Common myeloid progenitor, CD34-positive (primary cell): Measurements from ENCODE around the gene KCNG2.

Experiments used
- CTCF ChIA-PET: fragments of 350-600 bp; sonication (Branson Sonifier 250); formaldehyde crosslinking; loops from one replicate; lab custom pipeline; 2021; ENCODE audit warnings: antibody characterized with exemption; lab: Charles Lee
- POLR2A ChIA-PET: fragments of 350-600 bp; sonication (Branson Sonifier 250); formaldehyde crosslinking; loops from one replicate; lab custom pipeline; 2021; ENCODE audit warnings: antibody characterized with exemption; lab: Charles Lee
- DNase-seq, 3 donors: peaks; one replicate each; pipeline versions ENCODE4 v3.0.0 to v3.0.0-alpha.2; 2013
- H3K27ac ChIP-seq, 2 experiments: 1 replicate in 1 of 2; 2 replicates in 1 of 2; pipeline ENCODE4 v1.7.0; 2013; ENCODE audit warnings: inconsistent platforms in 2 of 2, low read length in 2 of 2, mild to moderate bottlenecking in 2 of 2, low read depth in 1 of 2, moderate library complexity in 1 of 2; ENCODE audit not compliant: severe bottlenecking in 2 of 2, insufficient read depth in 1 of 2, poor library complexity in 1 of 2
- H3K27me3 ChIP-seq, 5 experiments: replicated peaks in 2 of 5; 1 replicate in 3 of 5; 2 replicates in 2 of 5; pipeline versions ENCODE4 v1.6.1 to v1.7.0; 2013; ENCODE audit warnings: low read length in 4 of 5, mild to moderate bottlenecking in 2 of 5, moderate library complexity in 2 of 5, inconsistent platforms in 1 of 5; ENCODE audit not compliant: insufficient read depth in 5 of 5, control insufficient read depth in 4 of 5
- H3K36me3 ChIP-seq, 4 experiments: 1 replicate in 2 of 4; 2 replicates in 2 of 4; pipeline versions ENCODE4 v1.6.1 to v1.7.0; 2013; ENCODE audit warnings: low read length in 3 of 4, control low read depth in 1 of 4, mild to moderate bottlenecking in 1 of 4; ENCODE audit not compliant: control insufficient read depth in 4 of 4, insufficient read depth in 4 of 4
- H3K4me1 ChIP-seq, 4 experiments: 1 replicate in 3 of 4; 2 replicates in 1 of 4; pipeline versions ENCODE4 v1.6.1 to v1.7.1; 2013; ENCODE audit warnings: low read length in 3 of 4, mild to moderate bottlenecking in 3 of 4, control low read depth in 1 of 4, inconsistent platforms in 1 of 4, moderate library complexity in 1 of 4; ENCODE audit not compliant: control insufficient read depth in 4 of 4, insufficient read depth in 4 of 4; ENCODE audit errors: control extremely low read depth in 1 of 4
- H3K4me3 ChIP-seq, 7 experiments: 1 replicate in 4 of 7; 2 replicates in 3 of 7; pipeline versions ENCODE4 v1.5.1 to v1.7.0; 2013; ENCODE audit warnings: mild to moderate bottlenecking in 7 of 7, low read length in 6 of 7, moderate library complexity in 6 of 7, inconsistent platforms in 2 of 7, low read depth in 2 of 7, control low read depth in 1 of 7; ENCODE audit not compliant: insufficient read depth in 4 of 7, control insufficient read depth in 1 of 7; ENCODE audit errors: extremely low read depth in 1 of 7
- H3K9me3 ChIP-seq, 5 experiments: 1 replicate in 4 of 5; 2 replicates in 1 of 5; pipeline versions ENCODE4 v1.6.1 to v1.7.1; 2013; ENCODE audit warnings: low read length in 4 of 5, mild to moderate bottlenecking in 2 of 5, inconsistent platforms in 1 of 5, low read depth in 1 of 5, moderate library complexity in 1 of 5; ENCODE audit not compliant: control insufficient read depth in 4 of 5, insufficient read depth in 2 of 5; ENCODE audit errors: control extremely low read depth in 1 of 5
- WGBS: methylation state at CpG from one replicate; pipeline ENCODE4 v1.1.5; 2013; ENCODE audit not compliant: insufficient coverage; 5-methylcytosine and 5-hydroxymethylcytosine counted together

KCNG2 gene

DNA sequence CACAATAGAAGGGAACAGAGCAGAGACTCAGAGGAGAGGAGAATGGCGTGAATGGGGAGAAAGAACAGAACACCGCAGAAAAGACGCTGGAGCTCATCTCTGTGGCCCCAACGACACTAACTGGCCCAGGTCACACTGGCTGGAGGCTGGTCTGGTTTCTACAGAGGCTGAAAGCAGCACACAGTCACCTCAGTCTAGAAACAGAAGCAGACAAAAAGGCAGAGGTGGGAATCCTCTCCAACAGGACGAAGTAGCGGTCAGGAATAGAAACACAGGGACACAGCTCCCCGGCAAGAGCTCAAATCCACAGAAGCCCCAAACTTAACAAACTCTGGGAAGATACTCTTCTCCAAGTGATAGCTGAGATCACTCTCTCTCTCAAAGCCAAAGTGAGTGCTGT, 144.5 kb downstream of the KCNG2 start:
- CTCF ChIA-PET: interaction anchor here (1.0 kb wide), 1 partner anchor 121 kb away, joined by 3 read pairs; no protein-coding TSS in a partner anchor
- peaks cover 0 to 28% (median 14%) of the 10 kb centered on the region in 4 experiments for H3K4me1 ChIP-seq
- no peak for DNase-seq
- H3K9me3 ChIP-seq: peaks cover 0 to 13% (median 10%) of the 10 kb centered on the region in 5 experiments
- no peak overlapping the region for H3K4me3 ChIP-seq
- H3K27ac ChIP-seq: no peak overlapping the region
- H3K36me3 ChIP-seq: peaks cover 33 to 79% (median 61%) of the 10 kb centered on the region in 4 experiments
- WGBS: 94% methylated on average over 4 of the region's 7 CpGs
- POLR2A ChIA-PET: no interaction called here
- no peaks in the 10 kb centered on the region for H3K27me3 ChIP-seq

GRCh38 chr18:79942786-79943607, 145.3 kb downstream of the KCNG2 start:
- ChIA-PET CTCF (interaction anchor here (0.9 to 1.0 kb wide), 3 partner anchors 9 to 121 kb away, joined by 3 to 4 read pairs (median 3); partner anchors contain the start of gene HSBP1L1), POLR2A (no interaction called here)
- Histone ChIP-seq H3K36me3 (peaks cover 25 to 79% (median 55%) of the 10 kb centered on the region in 4 experiments), H3K27me3 (no peaks in the 10 kb centered on the region), H3K4me1 (peaks cover 0 to 28% (median 14%) of the 10 kb centered on the region in 4 experiments), H3K27ac (no peak overlapping the region), H3K4me3 (no peak overlapping the region), H3K9me3 (peaks cover 0 to 5% (median 3%) of the 10 kb centered on the region in 5 experiments)
- WGBS: 94% methylated on average over 29 of the region's 31 CpGs
- DNase-seq: peak in 1 of 3 donors; percentile 35

GRCh38 chr18:79943608-79944125, 145.9 kb downstream of the KCNG2 start:
- Histone ChIP-seq H3K4me3 (peak overlapping the region in 1 of 7 experiments; percentile 41), H3K36me3 (peaks cover 25 to 80% (median 51%) of the 10 kb centered on the region in 4 experiments), H3K27me3 (no peaks in the 10 kb centered on the region), H3K27ac (peak overlapping the region; percentile 64 to 77), H3K9me3 (peaks cover 0 to 2% (median 0%) of the 10 kb centered on the region in 5 experiments), H3K4me1 (peaks cover 0 to 28% (median 14%) of the 10 kb centered on the region in 4 experiments)
- ChIA-PET POLR2A (interaction anchor here (0.8 kb wide), 1 partner anchor 90 kb away, joined by 3 read pairs; the partner anchor contains the start of gene RBFA), CTCF (interaction anchor here (0.9 to 1.0 kb wide), 2 partner anchors 10 to 21 kb away, joined by 3 to 4 read pairs; partner anchors contain the start of gene HSBP1L1)
- WGBS: 98% methylated on average over 18 of the region's 20 CpGs
- DNase-seq: no peak

DNA sequence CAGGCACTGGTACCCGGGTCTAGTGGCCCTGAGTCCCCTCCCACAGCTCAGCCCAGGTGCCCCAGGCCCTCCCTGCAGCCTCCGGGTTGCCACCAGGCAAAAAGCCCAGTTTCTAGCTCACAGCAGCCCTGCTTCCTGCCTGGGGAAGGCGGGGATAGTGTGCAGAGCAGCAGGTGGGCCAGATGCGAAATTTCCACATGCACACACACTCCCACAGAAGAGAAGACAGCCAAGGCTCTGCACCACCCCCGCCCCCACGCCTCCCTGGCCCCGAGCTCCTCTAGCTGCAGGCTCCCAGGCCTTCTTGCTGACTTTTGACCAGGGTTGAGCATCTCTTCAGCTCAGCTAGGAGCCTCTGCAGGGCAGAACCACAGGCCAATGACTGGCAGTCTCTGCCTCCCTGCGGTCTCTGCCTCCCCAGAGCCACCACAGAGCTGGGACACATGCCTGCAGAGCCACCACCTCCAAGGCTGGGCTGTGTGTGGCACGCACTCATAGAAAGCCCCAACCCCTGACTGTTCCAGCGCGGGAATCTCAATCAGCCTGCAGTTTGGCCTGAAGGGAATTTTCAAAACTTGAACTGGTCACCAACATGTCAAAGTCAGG, 146.5 kb downstream of the KCNG2 start:
- DNase-seq: peak; percentile 68 to 92 (median 92)
- CTCF ChIA-PET: interaction anchor here (0.7 to 1.6 kb wide), 3 partner anchors 11 to 23 kb away, joined by 3 to 4 read pairs (median 3); partner anchors contain the start of gene HSBP1L1

DNA sequence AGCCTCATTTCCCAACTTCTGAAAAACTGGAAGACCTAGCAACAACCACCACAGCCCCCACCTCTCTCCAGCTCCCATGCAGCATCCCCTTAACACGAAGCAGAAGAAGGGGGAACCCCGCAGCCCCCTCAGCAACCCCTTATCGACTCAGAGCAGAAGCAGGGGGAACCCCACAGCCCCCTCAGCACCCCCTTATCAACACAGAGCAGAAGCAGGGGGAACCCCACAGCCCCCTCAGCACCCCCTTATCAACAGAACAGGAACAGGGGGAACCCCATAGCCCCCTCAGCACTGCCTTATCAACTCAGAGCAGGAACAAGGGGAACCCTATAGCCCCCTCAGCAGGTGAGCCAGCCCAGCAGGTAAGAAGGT, 147.0 kb downstream of the KCNG2 start:
- Histone ChIP-seq H3K36me3 (peaks cover 21 to 79% (median 45%) of the 10 kb centered on the region in 4 experiments), H3K27ac (peak overlapping the region; percentile 64 to 77), H3K27me3 (no peaks in the 10 kb centered on the region), H3K4me3 (no peak overlapping the region), H3K9me3 (peaks cover 0 to 2% (median 0%) of the 10 kb centered on the region in 5 experiments), H3K4me1 (peaks cover 5 to 37% (median 25%) of the 10 kb centered on the region in 4 experiments)
- ChIA-PET POLR2A (interaction anchor here (0.6 to 1.1 kb wide), 2 partner anchors 154 to 272 kb away, joined by 3 to 5 read pairs; no protein-coding TSS in a partner anchor), CTCF (interaction anchor here (0.7 to 1.6 kb wide), 3 partner anchors 10 to 23 kb away, joined by 3 read pairs; no protein-coding TSS in a partner anchor)
- peak; percentile 92 to 98 (median 97) for DNase-seq
- WGBS: no CpG with 5 or more reads among the region's 3 CpGs

More for the DNA sequence above, 146.5 kb downstream of the KCNG2 start:
- Histone ChIP-seq H3K27ac (peak overlapping the region; percentile 64 to 77), H3K9me3 (peaks cover 0 to 2% (median 0%) of the 10 kb centered on the region in 5 experiments), H3K36me3 (peaks cover 25 to 81% (median 49%) of the 10 kb centered on the region in 4 experiments), H3K27me3 (no peaks in the 10 kb centered on the region), H3K4me3 (peak overlapping the region in 2 of 7 experiments; percentile 17 to 41), H3K4me1 (peaks cover 3 to 32% (median 20%) of the 10 kb centered on the region in 4 experiments)
- 53% methylated on average over 10 of the region's 11 CpGs for WGBS
- POLR2A ChIA-PET: interaction anchor here (0.6 to 1.1 kb wide), 3 partner anchors 90 to 272 kb away, joined by 3 to 5 read pairs (median 3); partner anchors contain the start of gene RBFA
